AG04450 (cell line): ENCODE measurements around the gene TBX3. TPM values are rescaled to one million over a fixed set of nuclear protein-coding genes. Genes with fewer than 3 reads are reported as not detected.

ENCODE experiments used
- CTCF ChIA-PET: fragments of 300-600, 350-600 bp; formaldehyde crosslinking; extraction: SDS; loops from one replicate; lab custom pipeline; 2022; ENCODE audit warnings: antibody characterized with exemption, inconsistent platforms; lab: Charles Lee
- POLR2A ChIA-PET: fragments of 350-600 bp; formaldehyde crosslinking; extraction: SDS; loops from one replicate; lab custom pipeline; 2021; ENCODE audit warnings: antibody characterized with exemption, inconsistent platforms; lab: Yijun Ruan, JAX
- DNase-seq: peaks from one replicate; pipeline ENCODE4 v3.0.0-alpha.2; 2011; ENCODE audit warnings: low read depth, low spot score
- H3K27ac ChIP-seq: one replicate; pipeline ENCODE4 v1.5.1; 2012; ENCODE audit warnings: low read depth, low read length, control low read depth
- H3K27me3 ChIP-seq: one replicate; pipeline ENCODE4 v1.6.0; 2012; ENCODE audit warnings: low read length; ENCODE audit not compliant: control insufficient read depth, insufficient read depth
- H3K4me3 ChIP-seq: 2 replicates; pipeline ENCODE4 v1.5.1; 2011; ENCODE audit warnings: mild to moderate bottlenecking, low read depth, low read length, control low read depth
- H3K9me3 ChIP-seq: 2 replicates; pipeline ENCODE4 v1.5.1; 2012; ENCODE audit warnings: low read length; ENCODE audit not compliant: control insufficient read depth, insufficient read depth
- CTCF ChIP-seq: IDR thresholded peaks from 2 replicates; pipeline ENCODE4 v1.5.1; 2011; ENCODE audit warnings: low read depth, low read length, control low read depth, inconsistent platforms
- polyA plus RNA-seq: library from polyadenylated mRNA; depleted of rRNA; stranded (reverse); fragments of >200 nt; gene quantifications from 2 replicates; pipeline ENCODE4 v1.2.3, GENCODE V29; 2011

The TBX3 gene
- polyA plus RNA-seq, 1 experiment, result 54.8 TPM

GRCh38 chr12:114686773-114687500 lies 3.0 kb upstream of the TBX3 start:
- Histone ChIP-seq H3K27ac (peak overlapping the region; percentile 96), H3K27me3 (no peaks in the 10 kb centered on the region), H3K4me3 (peak overlapping the region; percentile 31), H3K9me3 (no peaks in the 10 kb centered on the region; the same call in 1 of the 2 replicates)
- no peak for DNase-seq
- POLR2A ChIA-PET, result interaction anchor here (0.8 to 4.8 kb wide), 3 partner anchors 16 to 126 kb away, joined by 3 to 138 read pairs (median 3); no protein-coding TSS in a partner anchor
- CTCF ChIA-PET, result no interaction called here
- TF ChIP-seq CTCF, result no peak

GRCh38 chr12:114686426-114686772 lies 2.4 kb upstream of the TBX3 start:
- no peak for DNase-seq
- peak overlapping the region; percentile 96 for H3K27ac ChIP-seq
- H3K4me3 ChIP-seq, result peak overlapping the region; percentile 31
- ChIA-PET POLR2A (interaction anchor here (0.6 to 4.8 kb wide), 3 partner anchors 16 to 277 kb away, joined by 3 to 138 read pairs (median 3); no protein-coding TSS in a partner anchor), CTCF (interaction anchor here (0.7 kb wide), 1 partner anchor 53 kb away, joined by 3 read pairs; no protein-coding TSS in a partner anchor)
- H3K27me3 ChIP-seq, result no peaks in the 10 kb centered on the region
- TF ChIP-seq CTCF, result no peak
- no peaks in the 10 kb centered on the region; the same call in 1 of the 2 replicates for H3K9me3 ChIP-seq

- no peaks in the 10 kb centered on the region for H3K27me3 ChIP-seq
- CTCF ChIA-PET, result interaction anchor here (0.7 kb wide), 1 partner anchor 53 kb away, joined by 3 read pairs; no protein-coding TSS in a partner anchor
- POLR2A ChIA-PET, result interaction anchor here (0.6 to 4.8 kb wide), 4 partner anchors 15 to 276 kb away, joined by 3 to 138 read pairs (median 25); no protein-coding TSS in a partner anchor
- TF ChIP-seq CTCF, result no peak
- H3K27ac ChIP-seq, result peak overlapping the region; percentile 96
- H3K9me3 ChIP-seq, result no peaks in the 10 kb centered on the region; the same call in 1 of the 2 replicates
- peak overlapping the region; percentile 96; the same call in 1 of the 2 replicates for H3K4me3 ChIP-seq
- no peak for DNase-seq
Measured at GRCh38 chr12:114685869-114686268, 1.9 kb upstream of the TBX3 start.

- DNase-seq, result no peak
- no peak for TF ChIP-seq CTCF
- ChIA-PET CTCF (interaction anchor here (1.6 to 2.2 kb wide), 4 partner anchors 10 to 1067 kb away, joined by 4 to 12 read pairs (median 10); no protein-coding TSS in a partner anchor), POLR2A (interaction anchor here (1.2 to 4.8 kb wide), 12 partner anchors 10 to 1068 kb away, joined by 3 to 138 read pairs (median 8); no protein-coding TSS in a partner anchor)
- Histone ChIP-seq H3K4me3 (peak overlapping the region; percentile 96), H3K27me3 (no peaks in the 10 kb centered on the region), H3K9me3 (no peaks in the 10 kb centered on the region; the same call in 1 of the 2 replicates), H3K27ac (peak overlapping the region; percentile 96)
Measured at GRCh38 chr12:114685320-114685781, 1.4 kb upstream of the TBX3 start.
